ENCODE results near the gene ZBTB4.
"Not testable (repeated sequence)": the region's sequence is repeated elsewhere in the genome, so short reads cannot be mapped to it uniquely, and the experiment has no call there.

The ZBTB4 gene

GRCh38 chr17:7484919-7485377 lies 5.5 kb upstream of the ZBTB4 start:
- no peak for DNase-seq (ENCODE audit: low read depth in 2 of 2)
- peak overlapping the region; percentile 66 to 78 for H3K4me3 ChIP-seq (replicated peaks in 1 of 2; ENCODE audit: low read depth in 2 of 2, low read length in 2 of 2)
- peak; percentile 8 for TF ChIP-seq CTCF (IDR thresholded peaks at IDR 0.05; ENCODE audit: low read depth, low read length)

- TF ChIP-seq CTCF (IDR thresholded peaks at IDR 0.05; ENCODE audit: low read depth, low read length): no peak
- DNase-seq (ENCODE audit: low read depth in 2 of 2): peak; percentile 99
- peak within 1 kb of the TSS; percentile 66 to 78 for H3K4me3 ChIP-seq (replicated peaks in 1 of 2; ENCODE audit: low read depth in 2 of 2, low read length in 2 of 2)
Observed at GRCh38 chr17:7484067-7484918, 4.9 kb upstream of the ZBTB4 start, which contains the start of gene POLR2A. POLR2A (plus strand) TSS chr17:7484366.

- peak overlapping the region; percentile 66 to 78 for H3K4me3 ChIP-seq (replicated peaks in 1 of 2; ENCODE audit: low read depth in 2 of 2, low read length in 2 of 2)
- peak; percentile 95 to 97 for DNase-seq (ENCODE audit: low read depth in 2 of 2)
- no peak for TF ChIP-seq CTCF (IDR thresholded peaks at IDR 0.05; ENCODE audit: low read depth, low read length)
Observed at GRCh38 chr17:7483255-7484066, 4.0 kb upstream of the ZBTB4 start.

- DNase-seq (ENCODE audit: low read depth in 2 of 2): not testable (repeated sequence)
- H3K4me3 ChIP-seq (replicated peaks in 1 of 2; ENCODE audit: low read depth in 2 of 2, low read length in 2 of 2): peak overlapping the region; percentile 66 to 78
Observed at GRCh38 chr17:7482742-7483088, 3.3 kb upstream of the ZBTB4 start.

GRCh38 chr17:7481842-7482741 lies 2.7 kb upstream of the ZBTB4 start:
- not testable (repeated sequence) for DNase-seq (ENCODE audit: low read depth in 2 of 2); H3K4me3 ChIP-seq (replicated peaks in 1 of 2; ENCODE audit: low read depth in 2 of 2, low read length in 2 of 2)

GRCh38 chr17:7481275-7481674 lies 1.8 kb upstream of the ZBTB4 start, which contains the start of gene SLC35G6:
SLC35G6 (plus strand) TSS chr17:7481446; CDS start chr17:7481517, 71 bp downstream.
- peak within 1 kb of the TSS in 1 of 2 donors; percentile 73 for H3K4me3 ChIP-seq (replicated peaks in 1 of 2; ENCODE audit: low read depth in 2 of 2, low read length in 2 of 2)

GRCh38 chr17:7480089-7480384 lies 606 bp upstream of the ZBTB4 start:
- DNase-seq (ENCODE audit: low read depth in 2 of 2): peak in 1 of 2 donors; percentile 33
- TF ChIP-seq CTCF (IDR thresholded peaks at IDR 0.05; ENCODE audit: low read depth, low read length): no peak
- H3K4me3 ChIP-seq (replicated peaks in 1 of 2; ENCODE audit: low read depth in 2 of 2, low read length in 2 of 2): peak overlapping the region; percentile 53 to 73

More at GRCh38 chr17:7481275-7481674, 1.8 kb upstream of the ZBTB4 start, which contains the start of gene SLC35G6:
- not testable (repeated sequence) for DNase-seq (ENCODE audit: low read depth in 2 of 2)
